Globus pallidus (tissue), 1 donor: ENCODE data around the gene KANTR.
"Not testable (repeated sequence)": the region's sequence is repeated elsewhere in the genome, so short reads cannot be mapped to it uniquely, and the experiment has no call there.

Experiments
- DNase-seq: peaks from one replicate; pipeline ENCODE4 v3.0.0-alpha.2; 2015; ENCODE audit warnings: low spot score

The KANTR gene

GRCh38 chrX:53128097-53128749, 34.3 kb downstream of the KANTR start:
- DNase-seq = no peak

- no peak for DNase-seq
Observed at GRCh38 chrX:53133400-53133799, 39.5 kb downstream of the KANTR start.

GRCh38 chrX:53135581-53135980, 41.6 kb downstream of the KANTR start:
- no peak for DNase-seq

- DNase-seq = no peak
Observed at GRCh38 chrX:53153581-53153980, 59.6 kb downstream of the KANTR start.

GRCh38 chrX:53155512-53156206, 61.7 kb downstream of the KANTR start:
- DNase-seq = no peak

GRCh38 chrX:53156207-53156596, 62.3 kb downstream of the KANTR start:
- no peak for DNase-seq

GRCh38 chrX:53159184-53159583, 65.2 kb downstream of the KANTR start:
- DNase-seq = no peak

- no peak for DNase-seq
Observed at GRCh38 chrX:53160297-53160983, 66.5 kb downstream of the KANTR start.

- DNase-seq = no peak
Observed at GRCh38 chrX:53163436-53163835, 69.5 kb downstream of the KANTR start.

- not testable (repeated sequence) for DNase-seq
Observed at GRCh38 chrX:53164566-53164965, 70.6 kb downstream of the KANTR start.

GRCh38 chrX:53166103-53166502, 72.2 kb downstream of the KANTR start:
- DNase-seq = no peak

- DNase-seq = no peak
Observed at GRCh38 chrX:53171356-53171755, 77.4 kb downstream of the KANTR start.
